ENCODE data around the gene SLC36A1.
"Not testable (repeated sequence)": the region's sequence is repeated elsewhere in the genome, so short reads cannot be mapped to it uniquely, and the experiment has no call there.

Gene SLC36A1

DNA sequence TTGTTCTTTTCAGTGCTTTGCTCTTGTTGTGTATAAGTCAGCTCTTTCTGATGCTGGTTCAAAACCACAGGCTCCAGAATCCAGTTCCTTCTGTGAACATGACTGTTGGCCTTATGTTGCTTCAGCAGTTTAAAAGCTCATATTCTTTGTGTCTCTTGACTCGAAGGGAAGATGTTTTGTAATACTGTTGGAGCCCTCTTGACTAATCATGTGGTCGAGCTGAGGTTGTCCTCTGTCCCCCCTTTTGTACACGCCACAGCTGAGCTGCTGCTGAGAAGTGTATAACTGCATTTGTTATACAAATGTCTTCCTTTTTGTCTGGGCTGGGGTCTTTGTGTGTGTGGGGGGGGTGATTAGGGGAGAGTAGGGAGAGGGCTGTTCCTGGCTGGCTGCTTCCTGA, 35.8 kb downstream of the SLC36A1 start:
- DNase-seq (ENCODE audit: low read depth in 2 of 2, low spot score in 1 of 2), result no peak

DNA sequence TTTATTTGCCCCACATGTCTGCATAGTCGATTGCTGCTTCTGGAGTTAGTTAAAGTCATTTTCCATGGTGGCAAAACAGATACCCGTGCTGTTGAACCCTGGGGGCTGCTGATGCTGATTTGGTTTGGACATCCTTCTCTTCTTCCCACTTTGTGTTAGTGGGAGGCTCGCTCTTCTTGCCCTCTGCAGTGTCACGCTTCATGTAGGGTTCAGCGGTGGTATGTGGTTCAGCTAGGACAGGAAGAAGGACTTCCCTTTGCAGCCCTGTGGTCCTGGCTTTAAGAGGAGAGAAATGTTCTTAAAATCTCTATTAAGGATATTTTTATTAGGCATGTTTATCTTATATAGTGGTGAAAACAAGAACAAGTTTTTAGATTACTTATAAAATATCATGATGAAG, 36.2 kb downstream of the SLC36A1 start:
- no peak for DNase-seq (ENCODE audit: low read depth in 2 of 2, low spot score in 1 of 2)

DNA sequence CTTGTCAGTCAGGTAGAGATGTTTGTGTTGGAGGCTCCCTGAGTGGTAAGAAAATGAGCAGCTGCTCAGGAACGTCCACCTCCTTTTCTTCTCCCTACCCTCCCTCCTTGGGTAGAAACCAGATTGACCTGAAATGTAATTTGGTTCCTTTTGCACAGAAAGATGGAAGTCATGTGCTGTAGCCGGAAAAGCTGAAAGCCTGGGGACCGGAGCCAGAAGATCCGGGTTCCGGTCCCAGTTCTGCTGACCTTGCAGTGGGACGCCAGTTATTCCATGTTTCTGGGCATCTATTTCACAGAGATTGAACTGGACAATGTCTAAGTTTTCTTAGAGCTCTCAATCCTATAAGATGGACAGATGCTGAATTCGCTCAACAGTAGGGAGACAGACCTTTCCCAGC, 40.1 kb downstream of the SLC36A1 start:
- DNase-seq (ENCODE audit: low read depth in 2 of 2, low spot score in 1 of 2), result no peak

DNA sequence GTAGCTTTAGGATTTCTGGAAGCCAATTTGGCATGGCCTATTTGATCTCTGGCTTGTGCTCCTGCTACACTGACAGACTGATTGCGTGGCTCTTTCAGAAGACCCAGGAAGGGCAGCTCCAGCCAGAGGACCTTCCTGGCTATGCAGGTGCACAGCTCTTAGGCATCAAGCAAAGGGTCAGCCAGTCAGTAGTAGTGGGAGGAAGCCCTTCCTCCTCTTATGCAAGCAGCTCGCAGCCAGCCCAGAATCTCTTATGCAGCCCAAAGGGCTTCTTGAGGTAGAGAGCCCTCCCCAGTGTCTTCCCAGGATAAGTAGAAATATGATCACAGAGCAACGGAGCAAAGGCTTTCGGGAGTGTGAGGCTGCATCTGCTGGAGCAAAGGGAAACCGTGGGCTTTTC, 43.2 kb downstream of the SLC36A1 start:
- no peak for DNase-seq (ENCODE audit: low read depth in 2 of 2, low spot score in 1 of 2)

DNA sequence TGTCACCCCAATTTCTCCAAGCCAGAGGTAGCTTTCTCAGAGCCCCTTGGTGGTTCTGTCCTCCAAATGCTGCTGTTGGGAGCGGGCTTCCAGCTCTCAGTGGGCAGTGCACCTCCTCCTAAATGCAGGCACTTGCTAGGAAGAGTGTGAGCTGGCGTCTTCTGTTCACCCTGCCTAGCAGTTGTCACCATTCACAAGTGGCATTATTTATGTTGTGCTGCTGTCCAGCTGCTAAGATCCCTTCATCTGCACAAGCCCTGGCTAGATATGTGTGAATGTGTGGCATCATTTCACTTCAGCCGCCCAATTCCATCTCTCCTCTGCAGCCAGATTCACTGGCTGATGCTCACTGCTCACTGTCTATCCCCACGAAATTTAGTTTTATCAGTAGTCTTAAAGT, 43.7 kb downstream of the SLC36A1 start:
- DNase-seq (ENCODE audit: low read depth in 2 of 2, low spot score in 1 of 2), result no peak

DNA sequence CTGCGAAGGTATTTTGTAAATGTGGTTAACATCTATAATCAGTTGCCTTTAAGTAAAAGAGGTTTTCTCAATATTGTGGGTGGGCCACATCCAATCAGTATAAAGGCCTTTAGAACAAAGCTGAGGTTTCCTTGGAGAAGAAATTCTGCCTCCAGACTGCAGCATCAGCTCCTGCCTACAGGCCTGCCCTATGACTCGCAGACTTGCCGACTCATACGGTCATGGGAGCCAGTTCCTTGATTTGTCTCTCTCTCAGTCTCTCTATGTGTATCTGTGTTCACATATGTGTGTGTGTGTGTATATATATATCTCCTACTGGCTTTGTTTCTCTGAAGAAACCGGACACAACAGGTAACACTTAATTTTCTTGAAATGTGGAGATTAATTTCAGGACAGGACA, 45.3 kb downstream of the SLC36A1 start:
- DNase-seq (ENCODE audit: low read depth in 2 of 2, low spot score in 1 of 2), result no peak

DNA sequence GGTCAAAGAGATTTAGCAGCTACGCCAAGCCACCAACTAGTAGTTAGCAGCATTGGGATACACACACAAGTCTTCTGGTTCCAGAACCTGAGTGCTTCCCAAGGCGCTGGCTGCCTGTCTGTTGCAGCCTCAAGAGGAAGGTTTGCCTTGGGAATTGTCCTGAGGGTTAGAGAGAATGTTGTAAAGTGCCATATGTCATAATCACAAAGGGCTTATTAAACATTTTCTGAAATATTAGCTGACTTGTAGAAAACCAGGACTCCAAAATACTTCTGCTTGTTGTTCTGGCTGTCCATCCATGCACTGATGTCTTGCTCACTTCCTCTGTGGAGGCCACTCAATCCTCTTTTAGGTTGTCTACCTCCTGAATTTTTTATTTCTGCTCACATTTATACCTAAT, 46.3 kb downstream of the SLC36A1 start:
- DNase-seq (ENCODE audit: low read depth in 2 of 2, low spot score in 1 of 2), result no peak

DNA sequence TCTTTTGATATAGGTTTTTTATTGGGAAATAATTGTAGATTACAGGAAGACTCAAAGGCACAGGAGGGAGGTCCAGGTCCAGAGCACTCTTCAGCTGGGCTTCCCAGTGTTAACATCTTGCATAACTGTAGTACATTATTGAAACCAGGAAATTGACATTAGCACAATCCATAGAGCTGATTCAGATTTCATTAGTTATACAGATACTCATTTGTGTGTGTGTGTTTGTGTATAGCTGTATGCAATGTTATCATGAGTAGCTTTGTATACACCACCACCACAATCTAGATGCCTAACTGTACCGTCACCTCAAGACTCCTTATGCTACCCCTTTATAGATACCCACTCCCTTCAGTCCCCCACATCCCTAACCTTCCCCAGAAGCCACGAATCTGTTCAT, 47.9 kb downstream of the SLC36A1 start:
- no peak for DNase-seq (ENCODE audit: low read depth in 2 of 2, low spot score in 1 of 2)

DNA sequence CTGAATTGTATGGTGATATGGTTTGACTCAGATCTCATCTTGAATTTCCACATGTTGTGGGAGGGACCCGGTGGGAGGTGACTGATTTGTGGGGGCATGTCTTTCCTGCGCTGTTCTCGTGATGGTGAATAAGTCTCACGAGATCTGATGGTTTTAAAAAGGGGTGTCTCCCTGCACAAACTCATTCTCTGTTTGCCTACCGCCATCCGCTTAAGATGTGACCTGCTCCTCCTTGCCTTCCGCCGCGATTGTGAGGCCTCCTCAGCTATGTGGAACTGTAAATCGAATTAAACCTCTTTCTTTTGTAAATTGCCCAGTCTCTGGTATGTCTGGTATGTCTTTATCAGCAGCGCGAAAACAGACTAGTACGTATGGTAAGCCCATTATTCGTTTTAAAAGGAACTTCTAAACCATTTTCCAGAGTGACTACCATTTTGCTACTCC, 48.7 kb downstream of the SLC36A1 start:
- DNase-seq (ENCODE audit: low read depth in 2 of 2, low spot score in 1 of 2), result no peak

DNA sequence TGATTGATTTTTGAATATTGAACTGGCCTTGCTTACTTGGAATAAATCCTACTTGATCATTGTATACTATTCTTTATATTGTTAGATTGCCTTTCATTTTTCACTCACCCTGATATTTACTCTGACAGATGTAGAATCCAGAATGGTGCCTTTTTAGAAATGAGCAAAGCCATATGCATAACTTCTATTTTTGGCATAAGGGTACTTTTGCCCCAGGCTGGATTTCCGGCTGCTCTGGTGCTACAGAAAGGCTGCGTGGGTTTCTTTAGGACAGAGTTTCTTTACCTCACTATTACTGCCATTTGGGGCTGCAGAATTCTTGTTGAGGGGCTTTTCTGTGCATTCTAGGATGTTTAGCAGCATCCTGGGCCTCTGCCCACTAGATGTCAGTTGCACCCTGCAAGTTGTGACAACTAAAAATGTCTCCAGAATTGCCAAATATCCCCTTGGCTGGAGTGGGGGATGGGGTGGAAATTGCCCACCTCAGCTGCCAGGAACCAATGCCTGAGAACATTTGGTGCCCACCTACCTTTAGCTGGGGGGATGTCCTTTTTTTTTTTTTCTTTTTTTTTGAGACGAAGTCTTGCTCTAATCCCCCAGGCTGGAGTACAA, 50.1 kb downstream of the SLC36A1 start:
- no peak for DNase-seq (ENCODE audit: low read depth in 2 of 2, low spot score in 1 of 2)

DNA sequence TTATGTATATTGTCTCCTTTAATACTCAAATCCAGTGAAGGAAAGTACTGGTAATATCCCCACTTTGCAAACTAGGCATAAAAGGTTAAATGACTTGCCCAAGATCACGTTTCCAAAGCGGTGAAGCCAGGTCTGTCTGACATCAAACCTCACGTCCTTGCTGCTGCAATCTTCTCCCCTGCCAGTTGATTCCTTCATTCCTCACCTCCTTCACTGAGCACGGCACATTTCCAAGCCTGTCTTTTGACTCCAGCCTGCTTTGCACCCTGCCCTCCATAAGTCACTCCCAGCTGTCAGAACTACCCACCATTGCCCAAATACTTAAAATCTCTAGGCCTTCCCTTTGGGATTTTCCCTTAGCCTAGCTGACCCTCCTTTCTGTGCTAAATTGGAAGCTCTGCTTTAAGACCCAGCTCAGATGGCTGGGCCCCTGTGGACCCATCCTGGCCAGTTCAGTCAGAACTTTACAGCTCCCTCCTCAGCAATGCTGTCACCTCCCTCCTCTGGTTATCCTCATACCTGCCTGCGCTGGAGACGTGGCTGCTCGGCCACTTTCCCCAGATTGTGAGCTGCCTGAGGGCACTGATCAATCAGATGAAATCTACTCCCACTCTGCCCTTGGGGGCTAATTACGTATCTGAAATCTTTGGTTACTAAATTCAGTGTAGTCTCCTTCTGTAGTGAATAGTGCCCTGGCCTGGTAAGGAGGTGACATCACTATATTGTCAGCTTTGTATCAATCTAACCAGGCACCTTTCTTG, 51.2 kb downstream of the SLC36A1 start:
- no peak for DNase-seq (ENCODE audit: low read depth in 2 of 2, low spot score in 1 of 2)

DNA sequence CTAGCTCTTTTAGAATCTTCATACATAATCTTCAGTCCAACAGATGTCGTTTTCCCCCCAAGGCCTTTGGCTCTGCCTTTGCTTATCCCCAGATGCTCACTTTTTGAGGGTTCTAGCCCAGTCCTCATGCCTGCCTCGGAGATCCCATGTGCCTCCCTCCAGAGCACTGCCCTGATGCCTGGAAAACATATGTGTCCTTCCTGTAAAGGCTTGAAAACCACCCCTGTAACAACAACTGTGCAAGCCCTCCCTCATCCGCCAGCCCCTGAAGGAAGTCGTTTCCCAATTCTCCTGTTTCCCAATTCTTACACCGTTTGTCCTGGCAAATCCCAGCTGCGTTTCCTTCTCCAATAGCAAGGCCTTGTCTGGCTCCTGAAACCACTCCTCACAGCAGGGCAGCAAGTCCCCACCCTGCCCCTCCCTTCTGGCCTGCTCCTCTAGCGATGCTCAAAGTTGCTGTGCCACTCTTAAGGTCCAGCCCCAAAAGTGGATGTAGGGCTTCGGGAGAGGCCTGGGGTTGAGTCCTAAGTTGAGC, 52.2 kb downstream of the SLC36A1 start:
- no peak for DNase-seq (ENCODE audit: low read depth in 2 of 2, low spot score in 1 of 2)

DNA sequence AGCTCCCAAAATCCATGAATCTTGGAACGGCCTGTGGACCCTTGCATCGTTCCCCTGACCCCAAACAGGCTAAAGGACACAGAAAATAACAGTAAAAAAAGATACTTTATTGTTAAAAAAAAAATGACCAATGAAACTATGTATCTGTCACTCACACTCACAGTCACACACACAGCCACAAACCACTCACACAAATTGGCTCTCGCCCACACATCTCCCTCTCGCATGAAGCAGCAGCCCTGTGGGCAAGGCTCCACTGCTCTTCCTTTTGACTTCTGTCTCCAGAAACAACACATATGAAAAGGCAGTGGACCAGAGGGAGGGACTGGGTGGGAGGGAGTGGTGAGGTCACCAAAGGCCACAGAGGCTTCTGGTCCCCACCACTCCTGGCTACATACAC, 56.6 kb downstream of the SLC36A1 start:
- DNase-seq (ENCODE audit: low read depth in 2 of 2, low spot score in 1 of 2), result no peak

DNA sequence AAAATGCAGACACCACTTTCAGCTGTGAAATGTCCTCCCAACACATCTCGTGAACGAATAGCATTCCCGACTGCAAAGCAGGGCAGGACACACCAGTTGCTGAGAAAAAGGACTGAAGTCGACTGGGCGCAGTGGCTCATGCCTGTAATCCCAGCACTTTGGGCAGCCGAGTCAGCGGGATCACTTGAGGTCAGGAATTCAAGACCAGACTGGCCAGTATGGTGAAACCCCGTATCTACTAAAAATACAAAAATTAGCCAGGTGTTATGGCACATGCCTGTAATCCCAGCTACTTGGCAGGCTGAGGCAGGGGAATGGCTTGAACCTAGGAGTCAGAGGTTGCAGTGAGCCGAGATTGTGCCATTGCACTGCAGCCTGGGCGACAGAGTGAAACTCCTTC, 60.9 kb downstream of the SLC36A1 start:
- DNase-seq (ENCODE audit: low read depth in 2 of 2, low spot score in 1 of 2), result not testable (repeated sequence)

DNA sequence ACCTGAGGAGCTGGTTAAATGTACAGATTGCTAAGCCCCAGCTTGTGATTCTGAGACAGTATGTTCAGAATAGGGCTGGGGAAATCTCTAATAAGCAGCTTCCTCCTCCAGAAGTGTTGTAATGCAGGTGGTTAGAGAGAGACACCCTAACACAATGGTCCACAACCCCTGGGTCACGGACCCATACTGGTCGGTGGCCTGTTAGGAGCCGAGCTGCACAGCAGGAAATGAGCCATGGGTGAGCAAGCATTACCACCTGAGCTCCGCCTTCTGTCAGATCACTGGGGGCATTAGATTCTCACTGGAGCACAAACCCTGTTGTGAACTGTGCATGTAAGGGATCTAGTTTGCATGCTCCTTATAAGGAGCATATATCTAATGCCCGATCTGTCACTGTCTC, 61.8 kb downstream of the SLC36A1 start:
- DNase-seq (ENCODE audit: low read depth in 2 of 2, low spot score in 1 of 2), result no peak

DNA sequence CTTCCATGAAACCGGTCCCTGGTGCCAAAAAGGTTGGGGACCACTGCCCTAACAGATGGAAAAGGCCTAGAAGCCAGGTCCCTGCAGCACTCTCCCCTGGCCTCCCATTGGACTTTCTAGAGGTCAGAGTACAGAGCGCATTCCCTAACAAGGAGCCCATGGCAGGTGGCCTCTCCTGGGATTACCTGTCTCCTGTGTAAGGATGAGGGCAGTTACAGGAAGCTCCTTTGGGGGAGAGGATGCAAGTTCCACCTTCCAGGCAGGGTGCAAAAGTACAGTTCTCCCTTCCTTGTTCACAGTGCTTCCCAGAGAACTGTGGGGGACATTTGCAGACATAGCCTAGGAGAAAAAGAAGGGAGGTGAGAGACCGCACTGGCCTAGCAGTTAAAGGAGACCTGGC, 62.4 kb downstream of the SLC36A1 start:
- no peak for DNase-seq (ENCODE audit: low read depth in 2 of 2, low spot score in 1 of 2)

DNA sequence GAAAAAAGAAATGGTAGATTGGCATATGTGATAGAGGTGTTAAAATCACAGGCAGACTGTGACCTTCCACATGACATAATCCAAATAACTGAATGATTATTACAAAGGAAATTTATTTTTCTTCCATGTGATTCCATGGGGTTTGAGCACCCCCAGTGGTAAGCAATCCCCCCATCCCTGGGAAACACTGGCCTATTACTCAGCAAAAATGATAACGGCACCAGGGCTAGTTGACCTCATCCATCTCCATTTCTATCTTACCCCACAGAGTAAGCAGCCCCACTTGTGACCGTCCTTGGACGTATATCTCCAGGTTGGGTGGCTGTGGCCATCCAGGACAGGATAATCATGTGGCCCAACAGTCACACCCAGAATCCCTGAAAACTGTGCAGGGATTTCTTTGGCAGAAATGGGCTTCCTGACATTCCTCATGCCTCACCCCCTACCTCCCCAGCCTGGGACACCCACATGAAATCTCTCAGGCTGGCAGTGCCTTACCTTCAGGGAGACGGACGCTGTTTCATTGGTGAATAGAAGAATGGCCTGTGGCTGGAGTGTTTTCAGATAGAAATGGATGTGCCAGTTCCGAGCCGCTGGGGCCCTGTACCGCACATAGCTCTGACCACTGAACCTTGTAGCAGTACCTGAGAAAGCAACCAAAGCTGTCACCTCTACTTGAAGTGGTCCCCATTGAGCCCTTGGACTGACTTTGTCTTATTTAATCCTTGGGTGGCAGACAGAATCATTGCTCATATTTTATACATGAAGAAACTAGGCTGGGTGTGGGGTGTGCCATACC, 69.9 kb downstream of the SLC36A1 start:
- DNase-seq (ENCODE audit: low read depth in 2 of 2, low spot score in 1 of 2), result no peak

DNA sequence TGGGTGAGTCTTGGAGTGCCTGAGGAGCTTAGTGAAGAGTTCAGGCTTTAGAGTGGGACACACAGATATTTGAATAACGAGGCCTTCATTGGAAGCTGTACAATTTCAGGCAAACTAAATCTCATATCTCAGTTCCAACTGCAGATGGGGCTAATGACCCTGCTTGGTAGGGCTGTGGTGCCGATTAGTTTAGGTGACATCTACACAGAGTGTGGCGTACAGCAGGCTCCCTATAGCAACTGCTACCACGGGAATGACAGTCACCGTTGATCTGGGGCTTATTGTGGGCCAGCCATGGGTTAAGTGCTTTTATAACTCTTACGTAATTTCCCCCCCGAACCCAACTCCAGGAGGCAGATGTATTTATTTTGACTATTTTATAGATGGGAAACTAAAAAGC, 72.9 kb downstream of the SLC36A1 start:
- DNase-seq (ENCODE audit: low read depth in 2 of 2, low spot score in 1 of 2), result no peak

DNA sequence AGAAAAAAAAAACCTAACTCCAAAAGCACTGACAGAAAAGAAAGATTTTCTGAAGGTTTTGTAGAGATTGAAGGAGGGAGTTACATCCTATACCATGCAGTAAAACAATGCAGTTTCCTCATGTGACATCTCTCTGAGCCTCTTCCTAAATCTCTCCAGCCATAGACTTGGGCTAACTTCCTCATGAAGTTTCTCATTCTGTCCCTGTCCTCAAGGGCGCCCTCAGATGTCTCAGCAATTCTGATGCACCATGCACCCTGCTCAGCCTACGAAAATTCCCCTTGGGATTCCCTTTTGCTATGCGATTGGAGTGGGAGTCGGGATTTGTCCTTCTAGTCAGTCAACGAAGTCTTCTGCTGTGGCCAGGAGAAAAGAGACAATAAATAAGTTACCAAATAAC, 74.8 kb downstream of the SLC36A1 start:
- no peak for DNase-seq (ENCODE audit: low read depth in 2 of 2, low spot score in 1 of 2)

DNA sequence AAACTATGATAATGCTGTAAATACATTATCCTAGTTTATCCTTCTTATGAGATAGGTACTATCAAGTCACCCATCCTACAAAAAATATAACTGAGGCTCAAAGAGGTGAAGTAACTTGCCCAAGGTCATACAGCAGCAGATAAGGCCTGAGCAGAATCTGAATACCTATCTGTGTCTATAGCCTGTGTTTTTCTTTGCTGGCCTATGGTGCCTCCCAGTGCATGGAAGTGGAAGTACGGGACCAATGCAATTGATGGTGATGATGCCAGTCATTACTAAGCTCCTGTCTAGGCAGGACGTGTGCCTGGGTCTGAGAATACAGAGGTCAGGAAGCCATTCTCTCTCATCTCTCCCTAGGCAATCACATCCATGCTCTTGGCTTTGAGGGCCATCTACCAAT, 75.9 kb downstream of the SLC36A1 start:
- no peak for DNase-seq (ENCODE audit: low read depth in 2 of 2, low spot score in 1 of 2)

DNA sequence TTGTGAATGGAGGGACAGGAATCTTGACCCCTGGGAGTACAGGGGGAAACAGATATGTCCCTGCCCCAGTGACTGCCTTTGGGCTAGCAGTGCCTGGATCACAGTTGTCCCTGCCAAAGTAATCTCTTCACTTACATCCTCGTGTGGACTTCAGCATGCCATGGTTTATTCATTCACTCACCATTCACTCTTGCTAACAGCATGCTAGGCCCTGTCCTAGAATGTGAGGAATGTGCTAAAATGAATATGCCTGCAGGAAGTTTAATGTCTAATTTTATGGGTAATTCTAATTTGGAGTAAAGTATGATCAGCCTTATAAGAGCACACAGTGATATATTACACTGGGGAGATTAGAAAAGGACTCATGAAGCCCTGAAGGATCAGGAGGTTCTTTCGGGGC, 80.8 kb downstream of the SLC36A1 start:
- DNase-seq (ENCODE audit: low read depth in 2 of 2, low spot score in 1 of 2), result no peak

DNA sequence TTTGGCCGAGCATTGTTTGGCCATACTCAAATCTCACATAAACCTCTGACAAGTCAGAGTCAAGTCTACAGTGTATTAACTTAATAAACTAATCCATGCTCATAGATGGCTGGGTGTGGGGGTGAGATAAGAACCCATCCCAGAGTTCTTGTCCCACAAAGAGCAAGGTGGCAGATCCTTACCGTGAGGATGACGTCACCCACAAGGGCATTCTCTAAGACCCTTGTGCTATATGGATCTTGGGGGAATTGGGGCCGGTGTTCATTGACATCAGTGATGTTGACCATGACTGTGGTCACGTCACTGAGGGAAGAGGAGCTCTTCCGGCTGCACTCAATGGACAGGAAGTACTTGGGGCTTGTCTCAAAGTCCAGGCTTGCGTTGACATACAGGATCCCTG, 81.6 kb downstream of the SLC36A1 start:
- no peak for DNase-seq (ENCODE audit: low read depth in 2 of 2, low spot score in 1 of 2)

Measured in stimulated activated CD8-positive, alpha-beta memory T cell treated with anti-CD3 and anti-CD28 coated beads, Interleukin-4, amount 100 ng/mL, for 4 hours (primary cell).